Activated T-cell treated with anti-CD3 and anti-CD28 coated beads, Interleukin-2, amount 50 U/mL, for 4 hours (primary cell): ENCODE results near the gene SHROOM2. TPM values are rescaled to one million over a fixed set of nuclear protein-coding genes. Genes with fewer than 3 reads are reported as not detected.

Experiments used
- ATAC-seq, 2 donors: fragments of 200-7000 bp; cut with Tn5 transposase; one replicate each; pipeline ENCODE4 v1.10.0; 2021
- DNase-seq: peaks from one replicate; pipeline ENCODE4 v3.0.0-alpha.2; 2020
- H3K27me3 Mint-ChIP-seq: one replicate; pipeline ENCODE4 v1.8.0; 2021; ENCODE audit warnings: low read depth, mixed read lengths
- H3K36me3 Mint-ChIP-seq: one replicate; pipeline ENCODE4 v1.8.0; 2022; ENCODE audit warnings: mixed read lengths; ENCODE audit not compliant: insufficient read depth
- H3K4me1 Mint-ChIP-seq: one replicate; pipeline ENCODE4 v1.8.0; 2021; ENCODE audit warnings: low read depth, mixed read lengths
- H3K4me3 Mint-ChIP-seq: one replicate; pipeline ENCODE4 v1.8.0; 2021; ENCODE audit warnings: mild to moderate bottlenecking, moderate library complexity, mixed read lengths
- H3K9me3 Mint-ChIP-seq: one replicate; pipeline ENCODE4 v1.8.0; 2021; ENCODE audit warnings: mixed read lengths
- total RNA-seq, 3 donors: library from RNA; stranded (reverse); gene quantifications; one replicate each; pipeline ENCODE4 v1.2.1, GENCODE V29; 2021

The SHROOM2 gene
- total RNA-seq, 3 donors from 2014 or later, result 0.03 TPM; not detected in 2

DNA sequence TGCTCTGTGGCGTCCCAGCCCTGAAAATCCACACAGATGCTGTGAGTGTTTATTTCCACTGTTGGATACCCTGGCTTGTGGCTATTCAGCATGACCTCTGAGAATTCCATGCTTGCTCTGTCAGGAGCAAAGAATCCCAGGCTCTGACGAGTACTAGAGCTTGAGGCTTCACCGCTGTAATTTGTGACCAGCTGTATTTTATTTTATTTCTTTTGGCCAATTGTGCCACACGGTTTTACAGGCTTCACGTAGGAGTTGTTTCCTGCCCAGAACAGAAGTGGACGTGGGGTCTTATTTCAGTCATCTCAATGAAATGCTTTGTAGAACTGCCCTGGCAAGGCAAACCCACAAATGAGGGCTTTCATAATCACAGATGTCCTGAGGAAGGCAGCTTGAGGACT, 111.5 kb downstream of the SHROOM2 start:
- DNase-seq, result no peak
- H3K4me1 Mint-ChIP-seq, result peaks cover 18% of the 10 kb centered on the region
- no peaks in the 10 kb centered on the region for H3K36me3 Mint-ChIP-seq
- H3K9me3 Mint-ChIP-seq, result no peaks in the 10 kb centered on the region
- H3K4me3 Mint-ChIP-seq, result no peak overlapping the region
- no peak for ATAC-seq
- H3K27me3 Mint-ChIP-seq, result peaks cover 4% of the 10 kb centered on the region

DNA sequence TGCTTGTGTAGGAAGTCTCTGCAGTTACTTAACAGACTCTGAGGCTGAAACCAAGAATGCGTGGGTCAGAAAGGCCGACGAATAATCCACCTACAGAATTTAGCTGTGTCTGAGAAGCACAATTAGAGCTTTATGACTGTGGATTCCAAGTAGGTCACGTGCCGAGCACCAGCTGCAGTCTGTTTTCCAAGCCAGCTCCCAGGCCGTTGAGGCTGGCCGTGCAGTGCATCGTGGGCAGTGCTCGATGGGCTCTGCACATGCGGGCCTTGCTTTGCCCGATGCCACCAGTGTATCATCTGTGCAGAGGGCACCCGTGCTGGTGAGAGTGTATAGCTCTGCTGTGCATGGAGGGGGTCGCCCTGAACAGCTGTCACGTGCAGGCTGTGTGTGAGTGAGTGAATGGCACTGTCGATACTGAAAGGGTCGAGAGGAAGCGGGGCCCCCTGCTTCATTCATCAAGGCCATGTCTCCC, 113.4 kb downstream of the SHROOM2 start:
- Mint-ChIP-seq H3K36me3 (no peaks in the 10 kb centered on the region), H3K4me3 (no peak overlapping the region), H3K27me3 (peaks cover 7% of the 10 kb centered on the region), H3K9me3 (no peaks in the 10 kb centered on the region), H3K4me1 (peaks cover 18% of the 10 kb centered on the region)
- DNase-seq, result no peak
- peak; percentile 46 to 70 for ATAC-seq

DNA sequence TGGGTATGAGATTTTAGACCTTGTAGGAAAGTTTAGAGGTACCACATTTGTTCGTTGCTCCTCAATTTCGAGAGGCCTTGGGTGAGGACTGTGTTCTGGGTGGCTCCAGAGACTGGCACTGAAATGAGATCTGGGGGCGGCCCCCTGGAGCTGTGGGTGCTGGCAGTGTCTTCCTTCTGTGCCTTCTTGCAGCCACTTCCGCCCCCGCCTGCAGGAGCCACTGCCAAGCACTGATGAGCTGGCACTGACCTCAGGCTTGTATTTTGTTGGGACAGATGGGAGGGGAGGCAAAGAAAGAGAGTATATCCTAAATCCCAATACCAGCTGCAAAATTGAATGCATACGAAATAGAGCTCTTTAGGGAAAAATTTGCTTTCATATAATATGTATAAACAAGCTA, 116.4 kb downstream of the SHROOM2 start:
- DNase-seq (no peak), ATAC-seq (no peak)
- Mint-ChIP-seq H3K4me3 (no peak overlapping the region), H3K9me3 (no peaks in the 10 kb centered on the region), H3K4me1 (peaks cover 18% of the 10 kb centered on the region), H3K27me3 (peaks cover 7% of the 10 kb centered on the region), H3K36me3 (no peaks in the 10 kb centered on the region)

DNA sequence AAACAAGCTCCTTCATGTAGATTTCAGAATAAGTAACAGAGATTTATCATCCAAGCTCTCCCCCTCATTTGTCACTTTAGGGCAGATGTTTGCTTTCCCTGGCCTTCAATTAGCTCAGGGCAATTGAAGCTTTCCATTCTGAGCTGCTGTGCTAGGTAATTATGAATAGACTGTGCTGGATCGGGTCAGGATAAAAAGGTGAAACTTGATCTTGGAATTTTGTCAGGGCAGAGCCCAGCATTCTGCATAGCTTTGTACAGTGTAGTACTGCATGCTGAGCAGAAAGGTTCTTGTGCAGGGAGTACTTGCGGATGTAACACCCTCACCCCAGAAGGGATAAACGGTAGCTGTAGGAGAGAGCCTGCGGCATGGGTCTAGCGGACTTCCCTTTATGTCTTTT, 116.9 kb downstream of the SHROOM2 start:
- Mint-ChIP-seq H3K36me3 (no peaks in the 10 kb centered on the region), H3K4me3 (no peak overlapping the region), H3K4me1 (peaks cover 18% of the 10 kb centered on the region), H3K27me3 (peaks cover 7% of the 10 kb centered on the region), H3K9me3 (no peaks in the 10 kb centered on the region)
- DNase-seq, result no peak
- ATAC-seq, result no peak

DNA sequence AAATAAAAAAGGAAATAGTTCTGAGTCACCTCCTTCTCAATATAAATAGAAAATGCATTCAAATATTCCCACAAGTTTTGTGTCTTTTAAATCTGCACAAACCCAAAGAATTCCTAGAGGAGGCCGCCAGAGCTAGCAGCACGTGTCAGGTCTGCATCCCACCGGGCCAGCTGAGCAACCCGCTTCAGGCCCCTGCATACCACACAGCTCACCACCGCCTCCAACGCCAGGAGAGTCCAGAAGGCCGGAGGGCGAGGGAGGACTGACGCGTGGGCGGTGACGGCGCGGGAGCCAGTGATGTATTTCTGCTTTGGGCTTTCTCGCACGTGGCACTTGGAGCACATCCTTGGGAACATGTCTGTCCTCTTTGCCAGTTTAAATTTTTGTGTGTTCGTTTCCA, 119.1 kb downstream of the SHROOM2 start:
- ATAC-seq (no peak), DNase-seq (no peak)
- no peaks in the 10 kb centered on the region for H3K36me3 Mint-ChIP-seq
- H3K9me3 Mint-ChIP-seq, result no peaks in the 10 kb centered on the region
- peaks cover 2% of the 10 kb centered on the region for H3K4me1 Mint-ChIP-seq
- H3K4me3 Mint-ChIP-seq, result no peak overlapping the region
- H3K27me3 Mint-ChIP-seq, result peaks cover 6% of the 10 kb centered on the region

DNA sequence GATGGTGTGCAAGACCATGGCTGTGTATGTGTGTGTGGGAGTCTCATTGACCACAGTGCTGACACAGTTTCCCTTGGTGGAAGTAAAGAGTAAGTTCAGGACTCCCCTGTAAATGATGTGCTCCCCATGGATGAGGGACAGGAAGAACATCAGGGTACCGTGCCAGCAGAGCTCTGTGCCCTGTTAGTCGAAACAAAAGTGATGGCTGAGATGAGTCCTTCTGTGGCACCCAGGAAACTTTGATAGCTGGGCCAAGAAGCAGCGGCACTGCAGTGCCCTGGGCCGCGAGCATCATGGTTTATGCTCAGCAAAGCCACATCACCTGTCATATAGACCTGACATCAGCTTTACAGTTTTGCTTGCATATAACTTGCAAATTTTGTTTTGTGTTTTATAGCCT, 119.5 kb downstream of the SHROOM2 start:
- Mint-ChIP-seq H3K9me3 (no peaks in the 10 kb centered on the region), H3K27me3 (peaks cover 5% of the 10 kb centered on the region), H3K4me3 (no peak overlapping the region), H3K4me1 (no peaks in the 10 kb centered on the region), H3K36me3 (no peaks in the 10 kb centered on the region)
- DNase-seq, result no peak
- no peak for ATAC-seq

DNA sequence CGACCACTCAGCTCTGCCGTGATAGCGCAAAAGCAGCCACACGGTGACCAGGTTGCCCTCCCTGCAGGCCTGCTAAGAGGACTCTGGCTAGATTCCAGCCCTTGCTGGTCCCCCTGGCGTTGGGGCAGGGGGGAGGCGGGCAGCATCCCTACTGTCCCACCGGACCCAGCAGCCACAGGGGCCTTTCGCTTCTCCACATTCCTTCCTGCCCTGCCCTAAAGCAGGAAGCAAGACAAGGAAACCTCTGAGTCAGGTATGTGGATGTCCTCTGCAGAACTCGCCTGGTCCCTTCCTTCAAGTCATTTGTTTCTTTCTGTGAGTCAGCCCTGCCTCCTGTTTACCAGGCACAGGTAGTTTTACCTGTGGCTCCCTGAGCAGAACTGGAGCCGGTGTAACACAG, 120.7 kb downstream of the SHROOM2 start:
- Mint-ChIP-seq H3K4me3 (no peak overlapping the region), H3K36me3 (no peaks in the 10 kb centered on the region), H3K4me1 (no peaks in the 10 kb centered on the region), H3K27me3 (peaks cover 14% of the 10 kb centered on the region), H3K9me3 (no peaks in the 10 kb centered on the region)
- no peak for DNase-seq
- ATAC-seq, result no peak

DNA sequence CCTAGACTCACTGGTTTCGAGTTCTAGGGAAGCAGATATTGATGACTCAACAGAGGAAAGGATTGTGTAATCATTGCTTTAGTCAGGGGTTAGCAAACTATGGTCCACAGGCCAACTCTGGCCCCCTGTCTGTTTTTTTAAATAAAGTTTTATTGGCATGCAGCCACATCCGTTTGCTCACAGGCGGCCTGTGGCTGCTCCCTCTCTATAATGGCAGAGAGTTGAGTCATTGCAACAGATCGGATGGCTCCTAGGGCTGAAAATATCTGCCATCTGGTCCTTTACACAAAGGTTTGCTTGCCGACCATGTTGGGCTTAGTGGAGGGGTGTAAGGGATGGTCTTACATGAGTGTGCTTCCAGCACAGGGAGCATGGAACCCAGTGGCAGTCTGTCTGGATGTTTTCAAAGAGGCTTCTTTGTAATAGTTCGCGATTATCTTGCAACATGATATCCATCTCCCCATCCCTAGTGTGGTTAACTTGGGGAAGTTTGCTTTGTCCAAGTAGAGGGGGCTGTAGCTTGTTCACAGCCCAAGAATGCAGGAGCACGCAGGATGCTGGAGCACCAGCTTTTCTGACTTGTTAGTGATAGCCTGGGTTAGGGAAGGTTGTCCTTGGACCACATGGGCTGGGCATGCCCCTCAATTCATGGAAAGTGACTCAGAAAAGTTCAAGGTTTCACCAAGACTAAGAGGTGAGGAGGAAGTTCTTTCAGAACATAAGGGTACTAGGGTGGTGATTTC, 121.6 kb downstream of the SHROOM2 start:
- Mint-ChIP-seq H3K4me1 (no peaks in the 10 kb centered on the region), H3K9me3 (no peaks in the 10 kb centered on the region), H3K36me3 (no peaks in the 10 kb centered on the region), H3K27me3 (peaks cover 13% of the 10 kb centered on the region), H3K4me3 (no peak overlapping the region)
- DNase-seq (no peak), ATAC-seq (no peak)

DNA sequence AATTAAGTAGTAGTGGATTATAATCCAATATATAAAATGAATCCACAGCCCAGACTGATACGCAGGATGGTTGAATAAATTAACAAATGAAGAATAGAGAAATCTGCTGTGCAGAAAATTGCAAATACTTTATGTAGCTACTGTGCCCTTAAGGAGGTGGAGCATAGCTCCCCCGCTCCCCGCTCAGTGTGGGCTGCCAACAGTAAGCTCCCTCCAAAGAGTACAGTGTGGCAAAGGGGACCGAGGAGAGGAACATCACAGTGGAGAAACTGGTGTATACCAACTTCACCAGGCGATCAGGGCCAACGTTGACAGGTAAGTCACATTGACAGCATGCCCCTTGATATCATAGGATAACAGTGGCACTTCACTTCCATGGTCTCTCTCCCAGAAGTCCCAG, 123.0 kb downstream of the SHROOM2 start:
- ATAC-seq (no peak), DNase-seq (no peak)
- Mint-ChIP-seq H3K27me3 (peaks cover 10% of the 10 kb centered on the region), H3K4me1 (no peaks in the 10 kb centered on the region), H3K9me3 (no peaks in the 10 kb centered on the region), H3K4me3 (no peak overlapping the region), H3K36me3 (no peaks in the 10 kb centered on the region)

DNA sequence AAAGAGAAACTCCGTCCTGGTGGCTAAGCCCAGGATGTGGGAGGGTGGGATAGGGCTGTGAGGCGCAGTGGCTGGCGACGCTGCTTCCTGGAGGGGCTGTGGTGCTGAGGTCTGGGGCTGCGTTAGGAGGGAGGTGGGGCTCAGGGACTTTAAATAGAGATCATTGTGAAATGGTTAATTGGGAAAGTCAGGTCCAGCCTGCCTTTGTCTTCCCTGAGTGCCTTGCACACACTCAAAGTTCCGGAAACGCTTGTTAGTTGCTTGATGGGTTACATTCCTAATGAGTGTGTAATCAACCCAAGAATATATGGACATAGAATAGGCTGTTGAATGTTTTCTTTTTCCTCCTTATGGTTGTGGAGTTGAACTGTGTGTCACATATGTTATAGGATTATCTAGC, 125.3 kb downstream of the SHROOM2 start:
- Mint-ChIP-seq H3K36me3 (no peaks in the 10 kb centered on the region), H3K4me3 (no peak overlapping the region), H3K4me1 (no peaks in the 10 kb centered on the region), H3K27me3 (peaks cover 13% of the 10 kb centered on the region), H3K9me3 (no peaks in the 10 kb centered on the region)
- ATAC-seq (no peak), DNase-seq (no peak)

DNA sequence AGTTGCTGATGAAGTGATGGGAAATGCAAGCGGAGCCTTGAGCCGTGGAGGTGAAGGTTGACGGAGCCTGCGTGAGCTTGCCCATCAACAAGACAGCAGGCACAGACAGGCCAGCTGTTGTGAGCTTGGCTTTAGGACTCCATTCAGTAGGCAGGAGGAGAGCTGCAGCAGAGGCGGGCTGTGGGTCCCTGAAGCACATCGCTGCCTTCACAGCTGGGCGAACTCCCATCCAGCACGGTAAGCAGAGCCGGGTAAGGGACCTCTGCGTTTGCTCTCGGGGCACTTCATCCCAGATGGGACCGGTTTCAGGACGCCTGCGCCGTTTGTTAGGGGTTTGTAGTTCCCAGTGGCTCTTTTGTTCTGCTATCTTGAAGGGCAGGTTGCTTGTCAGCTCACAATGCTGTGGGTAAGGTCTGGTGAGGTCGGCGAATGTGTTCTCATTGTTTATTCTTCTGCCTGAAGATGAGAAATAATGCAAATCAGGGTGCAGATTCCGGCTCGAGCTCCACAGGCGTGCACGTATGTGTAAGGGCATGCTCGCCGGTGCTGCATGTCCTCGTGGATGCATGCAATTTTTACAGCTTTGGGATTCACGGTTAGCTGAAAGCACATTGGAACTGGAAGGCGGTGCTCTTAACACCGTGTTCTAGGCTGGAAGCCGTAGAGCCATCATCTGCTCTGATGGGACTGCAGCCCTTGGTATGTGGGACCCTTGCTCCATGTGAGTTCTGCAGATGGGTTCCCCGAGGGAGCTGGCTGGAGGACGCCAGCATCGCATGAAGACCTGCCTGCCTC, 126.3 kb downstream of the SHROOM2 start:
- Mint-ChIP-seq H3K36me3 (no peaks in the 10 kb centered on the region), H3K9me3 (no peaks in the 10 kb centered on the region), H3K27me3 (peaks cover 13% of the 10 kb centered on the region), H3K4me1 (no peaks in the 10 kb centered on the region), H3K4me3 (no peak overlapping the region)
- DNase-seq (no peak), ATAC-seq (no peak)

DNA sequence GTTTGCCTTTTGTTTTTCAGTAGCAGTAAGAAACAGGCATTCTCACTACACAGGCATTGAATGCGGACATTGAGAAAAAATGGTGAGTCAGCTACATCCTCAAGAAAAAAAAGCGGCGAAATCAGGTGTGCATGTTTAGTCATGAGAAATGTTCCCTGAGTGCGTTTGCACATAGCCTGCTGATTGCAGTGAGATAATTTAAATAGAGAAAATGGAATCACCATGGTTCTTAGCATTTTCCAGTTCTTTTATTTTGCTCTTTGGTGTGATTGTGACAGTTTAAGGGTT, 126.9 kb downstream of the SHROOM2 start:
- Mint-ChIP-seq H3K9me3 (no peaks in the 10 kb centered on the region), H3K36me3 (no peaks in the 10 kb centered on the region), H3K4me1 (no peaks in the 10 kb centered on the region), H3K27me3 (peaks cover 13% of the 10 kb centered on the region), H3K4me3 (no peak overlapping the region)
- DNase-seq, result no peak
- no peak for ATAC-seq

DNA sequence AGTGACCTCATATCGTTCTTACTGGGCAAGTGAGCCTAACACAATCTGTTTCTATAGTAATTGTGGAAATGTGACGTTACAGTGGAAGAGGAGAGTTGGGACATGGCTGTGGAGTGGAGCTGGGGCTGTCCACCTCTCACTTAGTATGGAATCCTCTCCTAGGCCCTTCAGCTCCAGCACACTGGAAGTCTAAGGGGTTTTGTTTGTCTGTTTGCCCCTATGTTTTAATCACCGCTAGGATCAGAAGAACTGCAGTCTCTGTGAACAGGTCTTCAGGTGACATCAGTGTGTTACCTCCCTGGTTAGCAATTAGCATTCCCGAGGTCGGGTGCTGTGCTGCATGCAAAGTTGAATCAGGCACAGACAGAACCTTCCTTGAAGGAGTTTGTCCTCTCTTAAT, 131.6 kb downstream of the SHROOM2 start:
- Mint-ChIP-seq H3K36me3 (no peaks in the 10 kb centered on the region), H3K4me3 (no peak overlapping the region), H3K9me3 (no peaks in the 10 kb centered on the region), H3K27me3 (peaks cover 3% of the 10 kb centered on the region), H3K4me1 (no peaks in the 10 kb centered on the region)
- ATAC-seq, result no peak
- DNase-seq, result no peak

DNA sequence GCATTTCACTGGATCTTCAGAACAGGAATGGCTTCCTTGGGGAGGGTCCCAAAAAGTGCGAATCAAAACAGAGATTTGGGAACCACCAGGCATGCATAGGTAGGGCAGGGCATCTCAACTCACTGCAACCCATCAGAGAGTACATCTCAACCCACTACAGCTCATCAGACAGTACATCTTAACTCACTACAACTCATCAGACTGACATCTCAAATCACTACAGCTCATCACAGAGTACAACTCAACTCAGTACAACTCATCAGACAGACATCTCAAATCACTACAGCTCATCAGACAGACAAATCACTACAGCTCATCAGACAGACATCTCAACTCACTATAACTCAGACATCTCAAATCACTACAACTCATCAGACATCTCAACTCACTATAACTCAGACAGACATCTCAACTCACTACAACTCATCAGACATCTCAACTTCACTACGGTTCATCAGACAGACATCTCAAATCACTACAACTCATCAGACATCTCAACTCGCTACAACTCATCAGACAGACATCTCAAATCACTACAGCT, 133.5 kb downstream of the SHROOM2 start:
- ATAC-seq (peak in 1 of 2 donors; percentile 35), DNase-seq (no peak)
- Mint-ChIP-seq H3K4me3 (no peak overlapping the region), H3K4me1 (no peaks in the 10 kb centered on the region), H3K36me3 (no peaks in the 10 kb centered on the region), H3K9me3 (no peaks in the 10 kb centered on the region), H3K27me3 (no peaks in the 10 kb centered on the region)

DNA sequence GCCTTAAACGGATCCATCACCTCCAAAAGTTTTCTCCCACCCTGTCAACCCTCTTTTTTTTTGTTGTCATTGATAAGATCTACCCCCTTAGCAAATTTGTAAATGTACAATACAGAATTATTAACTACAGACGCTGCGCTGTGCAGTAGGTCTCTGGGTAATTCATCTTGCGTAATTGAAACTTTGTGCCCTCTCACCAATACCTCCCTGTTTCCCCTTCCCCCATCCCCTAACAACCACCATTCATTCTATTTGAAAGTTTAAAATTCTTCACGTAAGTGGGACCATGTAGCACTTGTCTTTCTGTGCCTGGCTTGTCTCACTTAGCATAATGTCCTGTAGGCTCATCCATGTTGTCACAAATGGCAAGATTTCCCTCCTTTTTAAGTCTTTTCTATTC, 135.2 kb downstream of the SHROOM2 start:
- Mint-ChIP-seq H3K4me3 (no peak overlapping the region), H3K27me3 (no peaks in the 10 kb centered on the region), H3K36me3 (no peaks in the 10 kb centered on the region), H3K4me1 (no peaks in the 10 kb centered on the region), H3K9me3 (no peaks in the 10 kb centered on the region)
- no peak for ATAC-seq
- no peak for DNase-seq
